Stimulated activated CD4-positive, alpha-beta T cell treated with anti-CD3 and anti-CD28 coated beads, TNF-alpha, amount 100 ng/mL, for 4 hours (primary cell): ENCODE results near the gene PCSK4.
A peak's percentile ranks its signal among the peaks of the same experiment; 100 is the strongest.
"Not testable (repeated sequence)": the region's sequence is repeated elsewhere in the genome, so short reads cannot be mapped to it uniquely, and the experiment has no call there.

Experiments
- DNase-seq, 3 experiments: peaks; one replicate each; pipeline ENCODE4 v3.0.0-alpha.2; 2020; ENCODE audit warnings: low read depth in 3 of 3

PCSK4 gene

GRCh38 chr19:1487576-1488281 lies 2.4 kb downstream of the PCSK4 start:
- no peak for DNase-seq

GRCh38 chr19:1486720-1487575 lies 3.2 kb downstream of the PCSK4 start:
- DNase-seq, result no peak

- no peak for DNase-seq
Observed at GRCh38 chr19:1483979-1484428, 6.1 kb downstream of the PCSK4 start.

- no peak for DNase-seq
Observed at GRCh38 chr19:1483131-1483978, 6.8 kb downstream of the PCSK4 start.

- DNase-seq, result no peak
Observed at GRCh38 chr19:1482361-1483130, 7.6 kb downstream of the PCSK4 start.

- no peak for DNase-seq
Observed at GRCh38 chr19:1481893-1482360, 8.2 kb downstream of the PCSK4 start.

- no peak for DNase-seq
Observed at GRCh38 chr19:1481224-1481892, 8.8 kb downstream of the PCSK4 start.

GRCh38 chr19:1478934-1479707 lies 11.0 kb downstream of the PCSK4 start, which contains the start of gene C19orf25:
C19orf25 (minus strand) TSS chr19:1479215; CDS start chr19:1478903, 312 bp downstream.
- DNase-seq, result peak; percentile 85 to 86 (median 86)

GRCh38 chr19:1477056-1477455 lies 13.1 kb downstream of the PCSK4 start:
- DNase-seq, result not testable (repeated sequence)

GRCh38 chr19:1475751-1476437 lies 14.3 kb downstream of the PCSK4 start:
- DNase-seq, result no peak

- DNase-seq, result no peak
Observed at GRCh38 chr19:1474765-1475351, 15.3 kb downstream of the PCSK4 start.

GRCh38 chr19:1474011-1474764 lies 16.0 kb downstream of the PCSK4 start:
- DNase-seq, result no peak

- no peak for DNase-seq
Observed at GRCh38 chr19:1473085-1473851, 16.9 kb downstream of the PCSK4 start.

GRCh38 chr19:1472231-1473084 lies 17.7 kb downstream of the PCSK4 start:
- no peak for DNase-seq

GRCh38 chr19:1471515-1472160 lies 18.5 kb downstream of the PCSK4 start:
- DNase-seq, result no peak
